ENCODE results near the gene SPCS3.
"Not testable (repeated sequence)": the region's sequence is repeated elsewhere in the genome, so short reads cannot be mapped to it uniquely, and the experiment has no call there.

Gene SPCS3

DNA sequence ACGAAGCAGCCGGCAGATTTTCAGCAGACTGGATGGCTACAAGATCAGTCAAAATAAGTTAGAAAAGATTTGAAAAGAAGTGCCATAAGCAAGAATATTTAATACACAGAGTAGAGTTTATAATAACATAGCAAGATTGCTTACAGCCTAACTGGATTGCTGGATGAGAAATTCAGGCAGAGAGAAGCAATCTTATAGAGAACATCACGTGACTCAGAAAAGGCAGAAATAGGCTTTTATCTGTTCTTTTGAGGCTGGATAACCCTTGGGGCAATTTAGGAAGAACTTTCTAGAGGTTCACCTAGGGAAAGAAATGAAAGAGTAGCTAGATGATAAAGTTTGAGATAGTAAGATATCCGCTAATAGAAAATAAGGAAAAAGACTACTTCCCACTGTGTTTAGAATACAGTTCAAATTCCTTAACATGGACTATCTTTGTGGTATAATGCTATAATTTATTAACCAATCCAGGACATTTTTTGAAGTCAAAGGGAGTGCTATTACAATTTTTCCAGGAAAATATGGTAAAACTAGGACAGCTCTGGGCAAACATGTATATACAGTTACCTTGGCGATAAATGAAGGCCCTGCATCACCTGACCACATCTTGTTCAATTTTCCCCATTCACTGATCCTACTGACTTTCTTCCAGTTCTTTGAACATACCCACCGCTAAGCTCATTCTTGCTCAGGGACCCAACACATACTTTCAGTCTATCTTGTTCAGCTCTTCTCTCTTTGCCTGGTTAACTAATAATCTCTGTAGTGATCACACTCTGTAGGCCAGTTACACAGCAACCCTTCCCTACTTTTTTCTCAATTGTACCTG, 12.7 kb upstream of the SPCS3 start:
- no peak for DNase-seq

DNA sequence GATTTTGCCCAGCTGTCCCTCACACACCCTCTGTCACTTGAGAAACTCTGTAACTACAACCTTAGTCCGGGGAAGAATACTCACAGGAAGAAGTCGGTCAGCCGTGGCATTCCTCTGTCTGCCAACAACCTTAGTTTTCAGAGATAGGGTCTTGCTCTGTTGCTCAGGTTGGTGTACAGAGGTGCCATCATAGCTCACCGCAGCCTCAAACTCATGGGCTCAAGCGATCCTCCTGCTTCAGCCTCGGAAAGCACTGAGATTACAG, 12.2 kb upstream of the SPCS3 start:
- DNase-seq: no peak

DNA sequence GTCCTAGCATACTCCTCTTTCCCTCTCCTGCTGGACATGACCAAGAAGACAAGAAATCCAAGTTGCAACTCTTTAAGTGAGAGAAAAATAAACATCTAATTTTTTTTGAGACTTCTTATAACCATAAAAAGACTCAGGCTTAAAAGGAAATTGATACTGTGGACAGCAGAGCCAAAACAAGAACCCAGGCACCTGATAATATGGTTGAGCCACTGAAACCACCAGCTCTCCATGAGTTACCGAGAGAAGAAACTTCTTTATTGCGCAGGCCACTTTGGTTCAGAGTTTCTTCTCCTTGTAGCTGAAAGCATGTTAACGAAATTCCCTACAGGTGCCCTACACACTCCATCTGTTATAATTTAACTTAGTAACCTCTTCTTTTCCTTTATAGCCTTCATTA, 11.3 kb upstream of the SPCS3 start:
- DNase-seq: no peak

DNA sequence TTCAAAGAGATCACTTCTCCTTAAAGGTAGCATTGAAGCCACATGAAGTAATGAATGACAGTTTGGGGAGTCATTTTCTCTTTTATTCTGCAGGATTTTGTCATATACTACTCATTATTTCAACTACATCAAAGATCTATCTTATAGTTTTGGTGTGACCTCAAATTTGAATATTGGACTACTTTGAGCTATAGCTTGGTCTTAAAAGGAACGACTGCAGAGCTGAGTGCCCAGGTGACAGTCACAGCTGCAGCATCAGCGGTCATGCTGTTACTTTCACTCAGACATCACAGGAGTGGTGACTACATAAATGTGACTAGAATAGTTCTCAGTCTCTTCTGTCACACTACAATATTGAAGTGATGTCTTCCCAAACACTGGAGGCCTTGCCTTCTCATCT, 10.7 kb upstream of the SPCS3 start:
- DNase-seq: no peak

DNA sequence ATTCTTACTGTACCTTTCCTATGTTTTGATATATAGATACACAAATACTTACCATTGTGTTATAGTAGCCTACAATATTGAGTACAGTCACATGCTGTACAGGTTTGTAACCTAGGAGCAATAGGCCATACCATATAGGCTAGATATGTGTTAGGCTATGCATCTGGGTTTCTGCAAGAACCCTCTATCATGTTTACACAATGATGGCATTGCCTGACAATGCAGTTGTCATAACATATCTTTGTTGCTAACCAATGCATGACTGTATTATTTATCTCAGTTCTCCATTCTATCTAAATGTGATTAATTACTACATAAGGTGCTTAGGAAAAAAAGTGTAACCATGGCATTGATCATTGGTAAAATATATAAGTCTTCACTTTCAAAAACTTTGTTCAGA, 10.0 kb upstream of the SPCS3 start:
- DNase-seq: no peak

DNA sequence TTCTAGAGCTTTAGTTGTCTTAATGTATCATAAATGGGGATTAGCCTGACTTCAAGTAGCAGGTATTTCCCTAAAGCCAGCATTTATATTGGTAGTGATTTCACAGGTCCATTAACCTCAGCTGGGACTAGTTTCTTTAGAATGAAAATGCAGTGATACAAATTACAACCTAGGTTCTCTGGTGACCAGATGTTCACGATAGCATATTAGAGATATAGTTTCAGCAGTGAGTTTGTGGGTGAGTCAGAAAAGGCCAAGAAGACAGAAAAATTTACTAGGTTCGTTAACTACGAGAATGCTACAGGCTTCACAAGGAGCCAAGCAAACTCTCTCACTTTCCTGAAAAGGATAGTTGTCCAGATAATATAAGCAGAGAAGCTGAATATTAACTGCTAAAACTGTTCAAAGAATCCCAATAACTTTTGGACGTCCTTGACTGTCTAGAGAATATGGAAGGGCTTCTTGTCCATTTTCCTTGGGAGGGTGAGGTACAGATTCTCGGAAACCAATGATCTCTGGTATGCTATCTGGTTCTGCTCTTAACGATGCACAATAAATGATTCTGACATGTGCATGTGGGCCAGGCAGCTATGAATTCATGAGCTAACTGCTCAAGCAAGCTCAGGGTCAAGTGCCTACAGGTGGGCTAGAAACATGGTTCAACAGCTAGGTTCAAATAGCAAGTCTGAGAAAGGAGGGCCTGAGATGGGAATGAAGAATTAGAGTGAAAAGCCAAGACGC, 6.0 kb upstream of the SPCS3 start:
- DNase-seq: no peak

DNA sequence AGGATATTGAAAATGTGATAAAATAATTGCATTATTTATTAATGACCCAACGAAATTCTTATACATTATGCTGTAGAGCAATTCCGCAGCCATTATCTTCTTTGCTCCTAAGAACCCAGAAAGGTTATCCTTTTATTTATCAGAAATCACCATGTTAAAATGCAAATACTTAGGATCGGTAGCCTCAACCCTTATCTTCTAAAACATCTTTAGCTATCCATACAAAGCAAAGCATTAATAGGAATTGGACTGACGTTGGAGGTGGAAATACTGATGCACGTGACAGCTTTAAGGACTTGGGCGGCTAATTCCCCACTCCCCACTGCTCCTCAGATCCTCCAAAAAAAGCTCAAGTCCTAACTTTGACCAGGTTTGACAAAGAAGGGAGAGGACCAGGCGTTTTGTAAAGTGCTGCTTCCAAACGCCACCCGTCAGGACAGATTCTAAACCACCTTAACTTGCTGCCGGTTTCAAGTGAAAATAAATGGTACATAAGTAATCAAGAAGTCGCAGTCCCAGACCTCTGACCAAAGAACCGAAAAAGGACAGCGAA, 539 bp upstream of the SPCS3 start:
- no peak for DNase-seq

DNA sequence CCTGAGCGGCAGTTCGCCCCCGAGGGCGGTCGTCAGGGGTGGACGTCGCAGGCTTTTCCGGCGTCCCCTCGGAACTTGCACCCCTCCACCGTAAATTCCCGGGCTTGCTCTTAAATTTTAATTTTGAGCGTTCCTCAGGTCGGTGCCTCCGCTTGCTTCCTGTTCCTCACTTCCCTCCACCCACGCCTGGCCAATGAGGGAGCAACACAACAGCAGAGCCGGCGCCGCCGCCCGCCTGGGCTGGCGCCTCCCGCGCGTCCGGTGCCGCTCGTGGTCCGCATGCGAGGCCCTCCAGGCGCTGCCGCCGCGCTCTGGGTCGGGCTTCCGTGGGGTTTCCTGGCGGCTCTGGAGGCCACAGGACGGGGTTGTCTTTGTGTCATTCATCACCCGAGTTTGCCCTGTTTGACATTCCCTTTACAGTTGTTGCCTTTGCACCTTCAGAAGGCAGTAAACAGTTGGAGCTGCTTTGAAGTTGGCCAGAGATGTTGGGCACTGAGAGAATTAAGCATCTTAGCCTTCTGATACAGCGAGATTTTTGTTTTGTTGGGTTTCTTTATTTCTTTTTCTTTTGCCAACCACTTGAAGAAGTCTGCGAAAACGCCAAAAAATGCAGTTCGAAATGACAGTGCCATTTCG, 692 bp downstream of the SPCS3 start:
- DNase-seq: peak; percentile 92

DNA sequence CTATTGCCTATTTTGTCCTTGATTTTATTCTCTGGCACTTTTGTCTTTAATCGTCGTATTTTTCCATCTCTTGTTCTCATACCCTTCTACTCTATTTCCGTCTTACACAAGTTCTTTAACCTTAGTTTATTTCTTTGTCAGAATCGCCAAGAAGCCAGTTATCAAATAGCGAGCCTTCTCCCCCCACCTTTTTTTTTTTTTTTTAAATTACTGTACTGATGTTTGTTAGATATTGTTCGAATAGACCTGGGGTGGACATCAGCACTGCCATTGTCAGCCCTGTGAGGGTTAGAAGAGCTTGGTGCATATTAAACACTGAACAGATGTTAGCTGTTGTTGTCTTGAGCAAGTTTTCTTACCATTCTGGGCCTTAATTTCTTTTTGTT, 1.2 kb downstream of the SPCS3 start:
- DNase-seq: no peak

DNA sequence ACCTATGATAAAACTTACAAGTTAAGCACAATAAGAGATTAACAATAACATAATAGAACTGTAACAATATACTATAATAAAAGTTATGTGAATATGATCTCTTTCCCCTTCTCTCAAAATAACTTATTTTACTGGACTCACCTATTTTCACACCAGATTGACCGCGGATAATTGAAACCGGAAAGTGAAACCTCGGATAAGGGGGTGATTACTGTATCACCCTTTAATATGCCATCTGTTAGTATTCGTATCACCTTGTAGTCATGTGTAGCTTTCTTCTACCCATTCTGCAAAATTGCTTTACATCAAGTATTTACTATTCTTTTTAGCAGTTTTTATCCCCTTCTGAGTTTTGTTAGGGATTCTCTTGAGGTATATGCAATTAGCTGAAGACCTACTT, 1.8 kb downstream of the SPCS3 start:
- no peak for DNase-seq

DNA sequence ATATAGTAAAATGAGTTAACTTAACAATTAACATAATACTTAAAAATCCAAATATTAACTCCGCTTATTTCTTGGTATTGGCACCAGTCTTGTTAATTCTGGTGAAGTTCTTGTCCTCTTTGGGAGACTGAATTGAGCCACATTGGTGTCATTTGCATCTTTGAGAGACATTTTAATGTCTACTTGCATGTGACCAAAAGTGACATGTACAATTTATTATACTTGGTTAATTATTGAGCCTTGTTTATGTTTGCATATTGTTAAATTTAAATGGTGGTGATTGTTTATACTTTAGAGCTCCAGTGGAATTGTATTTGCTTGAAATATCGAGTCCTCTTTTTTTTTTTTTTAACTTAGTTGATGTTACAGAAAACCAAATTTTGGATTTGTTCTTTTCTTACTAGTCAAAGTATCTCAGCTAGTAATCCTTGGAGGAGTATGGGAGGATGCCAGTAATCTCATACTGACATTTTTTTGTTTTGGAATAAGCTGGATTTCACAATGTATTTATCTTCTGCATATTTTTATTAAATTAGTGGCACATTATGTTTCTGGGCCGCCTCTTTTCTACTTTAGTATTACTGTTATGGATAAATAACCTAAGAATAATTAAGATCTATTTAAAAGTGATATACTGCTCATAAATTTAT, 3.9 kb downstream of the SPCS3 start:
- DNase-seq: no peak

DNA sequence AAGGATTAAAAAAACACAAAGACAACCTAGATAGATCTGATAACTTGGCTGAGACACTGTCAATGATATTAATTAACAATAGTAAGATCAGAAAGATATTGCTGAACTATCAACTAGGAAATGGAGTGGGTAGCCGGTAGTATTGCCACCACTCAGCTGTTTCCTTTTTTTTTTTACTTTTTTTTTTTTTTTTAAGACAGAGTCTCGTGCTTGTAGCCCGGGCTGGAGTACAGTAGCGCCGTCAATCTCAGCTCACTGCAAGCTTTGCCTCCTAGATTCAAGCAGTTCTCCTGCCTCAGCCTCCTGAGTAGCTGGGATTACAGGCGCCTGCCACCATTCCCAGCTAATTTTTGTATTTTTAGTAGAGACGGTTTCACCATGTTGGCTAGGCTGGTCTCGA, 5.1 kb downstream of the SPCS3 start:
- not testable (repeated sequence) for DNase-seq

DNA sequence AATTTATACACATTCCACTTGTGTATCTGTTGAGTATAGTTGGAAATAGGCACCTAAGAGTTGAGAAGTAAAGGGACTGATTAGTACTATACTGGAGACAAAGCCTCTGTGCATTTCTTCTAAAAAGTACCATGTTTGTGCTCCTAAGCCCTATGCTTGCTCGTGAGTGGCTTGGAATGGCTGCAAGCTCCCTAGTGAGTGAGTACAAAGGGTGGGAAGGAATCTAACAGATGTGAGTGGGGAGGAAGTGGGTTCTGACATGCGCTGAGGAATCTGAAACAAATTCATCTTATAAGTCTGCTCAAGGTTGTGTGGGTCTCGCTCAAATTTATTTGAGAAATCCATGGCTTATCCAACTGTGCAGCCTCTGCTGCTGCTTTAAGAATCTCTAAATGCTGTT, 13.3 kb downstream of the SPCS3 start:
- no peak for DNase-seq

DNA sequence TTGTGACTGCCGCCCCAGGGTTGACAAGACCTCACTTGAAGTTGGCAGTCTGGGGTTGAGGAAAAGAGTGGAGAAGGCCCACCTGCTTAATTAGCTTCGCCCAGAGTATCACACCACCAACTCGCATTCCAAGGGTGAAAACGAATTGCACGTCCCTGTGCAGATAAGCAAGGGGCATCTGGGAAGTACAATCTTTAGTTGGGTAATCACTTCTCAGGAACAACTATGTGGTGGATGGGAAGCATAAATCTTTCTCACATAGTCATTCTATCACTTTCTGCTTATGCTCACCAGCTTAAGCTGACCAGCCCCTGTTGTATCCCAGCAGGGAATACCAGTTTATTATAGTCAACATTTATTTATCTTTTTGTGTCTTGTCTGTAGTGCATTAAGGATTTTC, 14.3 kb downstream of the SPCS3 start:
- DNase-seq: no peak

DNA sequence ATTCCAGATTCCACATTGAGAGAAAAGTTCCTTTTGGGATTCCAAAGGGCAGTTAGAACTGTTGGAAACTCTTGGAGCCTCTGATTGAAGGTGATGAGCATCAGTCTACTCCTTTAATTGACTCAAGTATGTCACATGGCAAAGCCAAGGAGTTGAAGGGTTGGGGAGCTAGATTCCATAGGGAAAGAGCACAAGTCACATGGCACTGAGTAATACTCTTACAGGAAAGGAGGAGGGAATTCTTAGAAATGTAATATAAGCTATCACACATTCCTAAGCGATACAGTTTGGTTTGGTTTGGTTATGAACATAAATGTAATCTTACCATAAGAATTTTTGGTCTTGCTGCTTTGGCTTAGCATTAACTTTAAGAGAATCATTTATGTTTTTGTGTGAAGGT, 15.7 kb downstream of the SPCS3 start:
- no peak for DNase-seq

DNA sequence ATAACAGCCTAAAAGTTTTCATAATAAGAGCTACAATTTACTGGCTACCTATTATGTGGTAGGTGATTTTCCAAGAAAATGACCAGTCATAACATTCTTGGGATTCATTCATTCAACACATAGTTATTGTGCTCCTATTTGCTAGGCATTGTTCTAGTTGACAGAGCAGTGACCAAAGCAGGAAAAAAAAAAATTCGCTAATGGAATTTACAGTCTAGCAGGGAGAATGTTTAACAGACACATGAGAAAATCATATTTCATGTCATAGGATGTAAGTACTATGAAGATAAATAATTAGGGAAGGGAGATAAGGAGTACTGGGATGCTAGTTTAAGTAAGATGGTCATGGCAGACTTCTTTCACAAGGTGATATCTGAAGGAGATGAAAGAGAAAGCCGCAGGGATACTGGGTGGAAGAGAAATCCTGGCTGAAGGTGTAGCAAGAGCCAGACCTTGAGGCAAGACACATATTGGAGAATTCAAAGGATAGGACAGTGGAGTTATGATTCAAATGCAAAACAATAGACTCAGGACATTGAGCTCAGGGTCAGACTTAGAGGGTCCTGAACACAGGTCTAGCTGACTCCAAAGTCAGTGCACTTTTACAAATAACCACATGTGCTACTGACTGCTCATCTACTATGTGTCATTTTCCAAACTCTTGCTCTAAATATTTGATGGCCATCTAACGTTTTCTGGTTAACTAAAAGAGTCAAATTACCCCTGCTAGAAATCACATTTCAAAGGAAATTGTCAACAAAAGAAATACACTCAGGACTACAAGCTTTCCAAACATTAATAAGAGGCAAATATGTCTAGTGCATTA, 20.4 kb downstream of the SPCS3 start:
- no peak for DNase-seq

DNA sequence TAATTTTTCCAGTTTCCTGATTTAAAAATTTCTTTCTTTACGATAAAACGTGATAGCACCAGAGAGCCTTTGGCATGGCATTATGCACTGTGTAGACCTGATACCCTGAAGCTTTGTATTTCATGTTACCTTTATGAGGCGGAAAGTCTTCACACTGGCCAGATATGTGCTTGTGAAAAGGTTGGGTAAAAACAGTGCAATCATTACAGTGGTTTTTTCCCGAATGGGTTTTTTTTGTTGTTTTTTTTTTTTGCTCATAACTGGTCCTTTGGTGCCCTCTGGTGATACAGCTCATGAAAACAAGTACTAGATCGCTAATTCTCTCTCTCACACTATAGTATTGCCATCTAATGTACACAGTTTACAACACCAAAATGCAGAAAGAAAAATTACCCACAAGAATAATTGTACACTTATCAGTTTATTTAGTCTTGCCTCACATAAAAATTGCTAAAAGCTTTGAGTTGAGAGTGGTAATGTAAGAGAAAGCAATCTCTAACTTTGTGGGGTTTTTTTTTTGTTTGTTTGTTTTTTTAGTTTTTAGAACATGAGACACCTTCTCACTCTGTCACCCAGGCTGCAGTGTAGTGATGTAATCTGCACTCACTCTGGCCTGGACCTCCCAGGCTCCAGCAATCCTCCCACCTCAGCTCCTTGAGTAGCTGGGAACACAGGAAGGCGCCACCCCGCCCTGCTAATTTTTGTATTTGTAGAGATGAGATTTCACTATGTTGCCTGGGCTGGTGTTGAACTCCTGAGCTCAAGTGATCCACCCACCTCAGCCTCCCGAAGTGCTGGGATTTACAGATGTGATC, 21.3 kb downstream of the SPCS3 start:
- DNase-seq: no peak

DNA sequence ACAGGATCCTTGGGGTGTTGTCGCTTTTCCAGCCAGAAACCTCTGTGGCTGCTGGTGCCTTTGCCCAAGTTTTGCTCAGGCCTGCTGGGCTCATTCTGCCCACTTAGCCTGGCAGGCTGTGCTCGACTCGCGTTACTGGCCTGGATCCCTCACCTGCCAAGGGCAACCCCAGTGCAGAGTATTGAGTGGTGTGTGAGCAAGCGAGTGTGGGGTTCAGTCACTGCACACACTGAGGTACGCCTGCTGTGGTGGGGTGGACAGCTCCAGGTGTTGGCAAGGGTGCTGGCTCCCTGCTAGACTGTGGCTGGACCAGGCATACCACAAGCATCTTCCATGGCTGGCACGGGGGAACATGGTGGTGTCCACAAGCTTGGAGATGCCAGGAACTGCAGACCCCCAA, 22.6 kb downstream of the SPCS3 start:
- no peak for DNase-seq

DNA sequence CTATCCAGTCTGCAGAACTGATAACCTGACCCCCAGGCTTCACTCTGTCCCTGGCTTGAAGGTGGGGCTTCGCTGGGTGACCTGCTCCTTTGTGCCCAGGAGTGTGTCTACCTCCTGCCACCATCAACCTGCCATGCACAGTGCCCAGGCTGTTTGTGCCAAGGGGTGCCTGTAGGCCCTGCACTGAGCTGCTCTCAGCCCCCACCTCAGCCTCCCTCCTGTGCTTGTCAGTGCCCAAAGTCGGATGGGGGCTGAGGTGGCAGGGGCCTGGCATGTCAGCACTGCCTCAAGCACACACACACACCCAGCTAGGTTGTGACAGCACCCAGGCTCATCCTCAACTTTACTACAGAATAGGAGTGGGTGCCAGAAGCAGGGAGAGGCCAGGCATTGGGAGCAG, 23.5 kb downstream of the SPCS3 start:
- DNase-seq: no peak

DNA sequence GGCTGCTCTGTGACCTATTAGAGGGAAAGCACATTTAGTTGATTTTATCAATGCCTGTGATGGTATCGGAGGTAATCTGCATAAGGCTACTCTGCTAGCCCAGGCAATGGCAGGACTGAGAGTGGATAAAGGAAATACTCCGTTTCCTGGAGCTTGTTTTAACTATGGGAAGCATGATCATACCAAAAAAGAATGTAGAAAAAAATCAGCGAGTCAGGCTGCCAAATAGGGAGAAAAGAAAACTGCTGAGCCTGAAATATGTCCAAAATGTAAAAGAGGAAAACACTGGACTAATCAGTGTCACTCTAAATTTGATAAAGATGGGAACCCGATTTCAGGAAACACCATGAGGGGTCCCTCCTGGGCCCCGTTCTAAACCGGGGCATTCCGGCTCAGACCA, 25.6 kb downstream of the SPCS3 start:
- not testable (repeated sequence) for DNase-seq

DNA sequence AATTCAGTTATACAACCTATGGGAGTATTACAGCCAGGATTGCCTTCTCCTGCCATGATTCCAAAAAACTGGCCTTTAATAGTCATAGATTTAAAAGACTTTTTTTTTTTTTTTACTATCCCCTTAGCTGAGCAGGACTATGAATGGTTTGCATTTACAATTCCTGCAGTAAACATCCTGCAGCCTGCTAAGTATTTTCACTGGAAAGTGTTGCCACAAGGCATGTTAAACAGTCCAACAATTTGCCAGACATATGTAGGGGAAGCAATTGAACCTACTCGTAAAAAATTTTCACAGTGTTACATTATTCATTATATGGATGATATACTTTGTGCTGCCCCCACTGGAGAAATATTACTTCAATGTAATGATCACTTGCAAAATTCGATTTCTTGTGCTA, 27.1 kb downstream of the SPCS3 start:
- DNase-seq: not testable (repeated sequence)

DNA sequence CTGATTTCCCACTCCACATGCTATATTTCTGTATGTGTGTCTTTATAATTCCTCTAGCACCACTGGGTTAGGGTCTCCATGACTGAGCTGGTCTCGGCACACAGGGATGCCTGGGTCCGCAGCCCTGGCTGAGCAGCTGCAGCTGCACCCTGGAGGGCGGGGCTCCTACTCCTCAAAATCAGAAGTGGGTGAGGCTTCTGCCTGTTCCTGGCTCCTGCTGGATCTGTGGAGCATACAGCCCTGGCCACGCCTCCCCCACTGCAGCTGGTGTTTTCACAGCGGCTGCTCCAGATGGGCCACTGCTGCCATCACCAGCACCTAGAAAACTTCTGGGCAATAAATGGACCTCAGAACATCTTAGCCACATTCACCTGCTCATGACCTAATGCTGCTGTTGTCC, 30.9 kb downstream of the SPCS3 start:
- no peak for DNase-seq

Data from activated CD8-positive, alpha-beta memory T cell treated with anti-CD3 and anti-CD28 coated beads, Interleukin-2, amount 50 U/mL, for 48 hours (primary cell).